ENCODE measurements around the gene UGT8. TPM values are rescaled to one million over a fixed set of nuclear protein-coding genes. Genes with fewer than 3 reads are reported as not detected.

Gene UGT8
- total and polyA plus RNA-seq, 2 of the 8 experiments (the other 6 are each of a cell fraction or from before 2014, with no cell fraction given): 16.9 to 26.9 TPM

DNA sequence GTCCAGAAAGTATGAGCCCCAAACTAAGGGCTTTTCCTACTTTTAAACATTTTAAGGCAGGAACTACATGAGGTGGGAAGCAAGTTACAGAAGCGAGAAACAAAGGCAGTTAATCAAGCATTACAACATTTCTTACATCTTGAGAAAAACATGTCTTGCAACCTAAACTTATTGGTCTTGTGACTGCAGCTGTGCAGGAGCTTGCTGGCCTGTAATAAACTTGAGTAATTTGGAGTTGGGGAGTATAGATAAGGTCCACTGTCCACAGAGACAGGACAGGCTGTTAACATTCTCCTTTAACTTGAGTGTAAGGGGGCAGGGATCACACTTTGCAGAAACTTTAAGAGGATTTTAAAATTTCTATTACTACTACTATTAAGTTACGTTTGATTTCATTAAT is 2.7 kb upstream of the UGT8 start:
- TF ChIP-seq TCF12 (IDR thresholded peaks at IDR 0.05; ENCODE audit: low read depth, low read length) (no peak), SIN3A (conservative IDR thresholded peaks at IDR 0.05 in 1 of 2, IDR thresholded peaks at IDR 0.05 in 1 of 2; ENCODE audit: low read depth in 1 of 2, low read length in 2 of 2) (no peak), EZH2 (IDR thresholded peaks at IDR 0.05; ENCODE audit: low read depth, low read length, severe bottlenecking) (no peak), TEAD4 (IDR thresholded peaks at IDR 0.05; ENCODE audit: low read depth, low read length) (no peak), KDM1A (IDR thresholded peaks at IDR 0.05; ENCODE audit: borderline replicate concordance, low read length) (no peak)
- TF ChIP-seq, protein P1, sequence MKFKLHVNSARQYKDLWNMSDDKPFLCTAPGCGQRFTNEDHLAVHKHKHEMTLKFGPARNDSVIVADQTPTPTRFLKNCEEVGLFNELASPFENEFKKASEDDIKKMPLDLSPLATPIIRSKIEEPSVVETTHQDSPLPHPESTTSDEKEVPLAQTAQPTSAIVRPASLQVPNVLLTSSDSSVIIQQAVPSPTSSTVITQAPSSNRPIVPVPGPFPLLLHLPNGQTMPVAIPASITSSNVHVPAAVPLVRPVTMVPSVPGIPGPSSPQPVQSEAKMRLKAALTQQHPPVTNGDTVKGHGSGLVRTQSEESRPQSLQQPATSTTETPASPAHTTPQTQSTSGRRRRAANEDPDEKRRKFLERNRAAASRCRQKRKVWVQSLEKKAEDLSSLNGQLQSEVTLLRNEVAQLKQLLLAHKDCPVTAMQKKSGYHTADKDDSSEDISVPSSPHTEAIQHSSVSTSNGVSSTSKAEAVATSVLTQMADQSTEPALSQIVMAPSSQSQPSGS (IDR thresholded peaks at IDR 0.05; ENCODE audit: low read length): no peak
- Histone ChIP-seq H2AK5ac (ENCODE audit: low read depth, low read length) (no peak overlapping the region), H4K8ac (ENCODE audit: extremely low read depth, insufficient read depth, low read length) (no peak overlapping the region), H2BK5ac (ENCODE audit: low read depth, low read length) (no peak overlapping the region), H4K5ac (ENCODE audit: insufficient read length, low read depth, low read length) (no peak overlapping the region), H2BK120ac (replicated peaks; ENCODE audit: low read depth, low read length) (no peak overlapping the region), H3K9me3 (ENCODE audit: insufficient read depth in 2 of 2, low read depth in 1 of 2, low read length in 1 of 2) (peaks cover 10 to 11% of the 10 kb centered on the region in 2 experiments), H3K23ac (ENCODE audit: insufficient read length) (no peak overlapping the region), H3K4me1 (replicated peaks in 1 of 4; ENCODE audit: control insufficient read depth in 3 of 4, insufficient read depth in 4 of 4, low read length in 3 of 4) (peaks cover 0 to 3% (median 1%) of the 10 kb centered on the region in 4 experiments; a peak in 3 of 7 replicates), H4K91ac (replicated peaks; ENCODE audit: insufficient read length, low read length) (no peak overlapping the region), H3K14ac (ENCODE audit: insufficient read length) (no peak overlapping the region), H3K23me2 (ENCODE audit: low read depth, low read length) (peaks cover 19% of the 10 kb centered on the region), H3K27me3 (replicated peaks in 1 of 4; ENCODE audit: control insufficient read depth in 3 of 4, extremely low read depth in 1 of 4, insufficient read depth in 3 of 4, low read length in 3 of 4) (no peaks in the 10 kb centered on the region), H3K9ac (replicated peaks in 1 of 4; ENCODE audit: extremely low read depth in 1 of 4, low read depth in 3 of 4, low read length in 3 of 4) (no peak overlapping the region), H3K36me3 (ENCODE audit: control insufficient read depth in 2 of 4, insufficient read depth in 4 of 4, low read length in 3 of 4) (peaks cover 0 to 8% (median 3%) of the 10 kb centered on the region in 4 experiments; a peak in 2 of 8 replicates), H2BK15ac (ENCODE audit: low read length) (no peak overlapping the region), H3K4ac (replicated peaks; ENCODE audit: insufficient read length, low read depth, low read length) (no peak overlapping the region), H2AFZ (ENCODE audit: low read length) (no peak overlapping the region), H3K27ac (ENCODE audit: low read depth, low read length) (no peak overlapping the region), H4K20me1 (replicated peaks in 1 of 2; ENCODE audit: control insufficient read depth in 1 of 2, insufficient read depth in 2 of 2, low read length in 2 of 2) (no peaks in the 10 kb centered on the region), H3K4me2 (ENCODE audit: insufficient read depth in 1 of 2, low read depth in 2 of 2, low read length in 2 of 2) (no peak overlapping the region), H3K18ac (ENCODE audit: extremely low read depth, low read length) (no peak overlapping the region), H3K79me1 (ENCODE audit: low read depth, low read length) (no peaks in the 10 kb centered on the region), H2BK20ac (ENCODE audit: low read length) (no peak overlapping the region), H3K79me2 (ENCODE audit: control insufficient read depth in 1 of 2, insufficient read depth in 2 of 2, low read length in 2 of 2) (peaks cover 0 to 12% of the 10 kb centered on the region in 2 experiments; a peak in 2 of 4 replicates), H2BK12ac (ENCODE audit: low read depth, low read length) (no peak overlapping the region), H3K4me3 (ENCODE audit: extremely low read depth in 1 of 4, insufficient read depth in 2 of 4, low read depth in 3 of 4, low read length in 4 of 4) (no peak overlapping the region), H3K56ac (replicated peaks; ENCODE audit: insufficient read length, low read depth, low read length) (no peak overlapping the region)
- POLR2A ChIA-PET (ENCODE audit: partially characterized antibody): no interaction called here
- CTCF ChIA-PET (ENCODE audit: partially characterized antibody): no interaction called here
- DNase-seq (ENCODE audit: low read depth in 1 of 2, low spot score in 2 of 2): no peak
- WGBS, 2 experiments (ENCODE audit: extremely low coverage in 1 of 2, insufficient coverage in 1 of 2, insufficient read length in 1 of 2, insufficient replicate concordance in 2 of 2, low coverage in 1 of 2, low lambda C conversion rate in 2 of 2, missing lambda C conversion rate in 1 of 2): 84% methylated on average over 2 of the region's 2 CpGs; no CpG with 5 or more reads in 1 of the 2 experiments
- no peak for FAIRE-seq

Data from H1 (cell line).